Psoas muscle (tissue), 8 donors: Measurements from ENCODE around the gene FLNB. TPM values are rescaled to one million over a fixed set of nuclear protein-coding genes. Genes with fewer than 3 reads are reported as not detected.

ENCODE experiments used
- ATAC-seq, 4 donors: fragments of 200-7000 bp; cut with Tn5 transposase; one replicate each; pipeline ENCODE4 v1.9.1; 2020; ENCODE audit warnings: moderate library complexity in 3 of 4, mild to moderate bottlenecking in 2 of 4
- DNase-seq, 2 donors: peaks; one replicate each; pipeline ENCODE4 v3.0.0-alpha.2; 2020
- H3K27ac ChIP-seq: fragments of 200-600 bp; one replicate; pipeline ENCODE4 v1.8.0; 2022
- H3K27me3 ChIP-seq, 3 donors: fragments of 200-600 bp in 1 of 3; one replicate each; pipeline versions ENCODE4 v1.6.1 to v1.8.0; 2013 to 2022; ENCODE audit warnings: low read length in 2 of 3, mild to moderate bottlenecking in 2 of 3, moderate library complexity in 1 of 3; ENCODE audit not compliant: insufficient read depth in 3 of 3
- H3K36me3 ChIP-seq, 2 donors: fragments of 200-600 bp in 1 of 2; one replicate each; pipeline versions ENCODE4 v1.6.1 to v1.8.0; 2013 to 2022; ENCODE audit warnings: low read depth in 1 of 2, mild to moderate bottlenecking in 1 of 2, moderate library complexity in 1 of 2; ENCODE audit not compliant: insufficient read depth in 1 of 2
- H3K4me1 ChIP-seq: fragments of 200-600 bp; one replicate; pipeline ENCODE4 v1.8.0; 2022
- H3K4me3 ChIP-seq: fragments of 200-600 bp; one replicate; pipeline ENCODE4 v1.8.0; 2022; ENCODE audit warnings: mild to moderate bottlenecking
- H3K9me3 ChIP-seq: fragments of 200-600 bp; one replicate; pipeline ENCODE4 v1.8.0; 2022
- WGBS, 3 donors: extraction: QIAGEN DNeasy Blood & Tissue Kit; methylation state at CpG; one replicate each; pipeline versions ENCODE4 v1.1.6 to v1.1.7; 2013; 5-methylcytosine and 5-hydroxymethylcytosine counted together
- intact Hi-C, 2 donors: fragments of 100-400 bp; cut with DNase I; formaldehyde crosslinking; loops; one replicate each; pipeline versions ENCODE4 v1.11.0 to v1.14.2; 2022
- polyA plus RNA-seq, 3 donors: library from polyadenylated mRNA; stranded (reverse); fragments of 200-250 nt; gene quantifications; one replicate each; pipeline ENCODE4 v1.2.3, GENCODE V29; 2013
- total RNA-seq, 4 donors: library from RNA; stranded (reverse); fragmentation: NEBNext Ultra II Directional in 2 of 4; extraction: Animal tissue kit (Norgen Biotek cat#: 25700) in 2 of 4; gene quantifications; one replicate each; pipeline versions ENCODE4 v1.2.1 to v1.2.4, GENCODE V29; 2021 to 2023
- TF ChIP-seq, protein P1 (sequence below): fragments of 200-600 bp; IDR thresholded peaks from one replicate; pipeline ENCODE4 v1.8.0; 2022; ENCODE audit warnings: antibody characterized with exemption
- donor health status: healthy with polysubstance abuse.
- donor health status: DM: no; HTN: no; CAD: no; lungs with moderate emphysema.
- donor health status: Bipolar disorder and iron deficiency.
- donor health status: healthy.
- donor health status: DM: yes; HTN: yes; CAD: no.
- donor health status: DM: no; HTN: no; CAD: no.
- donor health status: DM: no; HTN: no; CAD: no.
- donor health status: DM: yes; HTN: yes; CAD: no.

FLNB gene
- total and polyA plus RNA-seq, 7 donors: 6.4 to 17.9 (median 14.7) TPM

- H3K27me3 ChIP-seq: no peaks in the 10 kb centered on the region
- intact Hi-C loops: no loop called here
- ATAC-seq: no peak
- H3K4me3 ChIP-seq: no peak overlapping the region
- TF ChIP-seq, protein P1, sequence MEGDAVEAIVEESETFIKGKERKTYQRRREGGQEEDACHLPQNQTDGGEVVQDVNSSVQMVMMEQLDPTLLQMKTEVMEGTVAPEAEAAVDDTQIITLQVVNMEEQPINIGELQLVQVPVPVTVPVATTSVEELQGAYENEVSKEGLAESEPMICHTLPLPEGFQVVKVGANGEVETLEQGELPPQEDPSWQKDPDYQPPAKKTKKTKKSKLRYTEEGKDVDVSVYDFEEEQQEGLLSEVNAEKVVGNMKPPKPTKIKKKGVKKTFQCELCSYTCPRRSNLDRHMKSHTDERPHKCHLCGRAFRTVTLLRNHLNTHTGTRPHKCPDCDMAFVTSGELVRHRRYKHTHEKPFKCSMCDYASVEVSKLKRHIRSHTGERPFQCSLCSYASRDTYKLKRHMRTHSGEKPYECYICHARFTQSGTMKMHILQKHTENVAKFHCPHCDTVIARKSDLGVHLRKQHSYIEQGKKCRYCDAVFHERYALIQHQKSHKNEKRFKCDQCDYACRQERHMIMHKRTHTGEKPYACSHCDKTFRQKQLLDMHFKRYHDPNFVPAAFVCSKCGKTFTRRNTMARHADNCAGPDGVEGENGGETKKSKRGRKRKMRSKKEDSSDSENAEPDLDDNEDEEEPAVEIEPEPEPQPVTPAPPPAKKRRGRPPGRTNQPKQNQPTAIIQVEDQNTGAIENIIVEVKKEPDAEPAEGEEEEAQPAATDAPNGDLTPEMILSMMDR: no peak
- DNase-seq: no peak
- no peaks in the 10 kb centered on the region for H3K4me1 ChIP-seq
- no peaks in the 10 kb centered on the region for H3K36me3 ChIP-seq
- H3K27ac ChIP-seq: no peak overlapping the region
- WGBS, 3 donors: 82 to 92% (median 90%) methylated on average over 8 of the region's 8 CpGs
- H3K9me3 ChIP-seq: no peaks in the 10 kb centered on the region
Measured at GRCh38 chr3:58021072-58021959, 13.1 kb downstream of the FLNB start.

- 86 to 90% (median 90%) methylated on average over 5 of the region's 5 CpGs for WGBS, 3 donors
- DNase-seq (no peak), ATAC-seq (no peak)
- H3K27ac ChIP-seq: no peak overlapping the region
- TF ChIP-seq, protein P1: no peak
- H3K9me3 ChIP-seq: no peaks in the 10 kb centered on the region
- H3K4me3 ChIP-seq: no peak overlapping the region
- intact Hi-C loops: no loop called here
- no peaks in the 10 kb centered on the region for H3K4me1 ChIP-seq
- no peaks in the 10 kb centered on the region for H3K27me3 ChIP-seq
- H3K36me3 ChIP-seq: no peaks in the 10 kb centered on the region
Measured at GRCh38 chr3:58021962-58022361, 13.7 kb downstream of the FLNB start.

- DNase-seq (no peak), ATAC-seq (no peak)
- intact Hi-C loops: no loop called here
- Histone ChIP-seq H3K27me3 (no peaks in the 10 kb centered on the region), H3K9me3 (no peaks in the 10 kb centered on the region), H3K4me1 (no peaks in the 10 kb centered on the region), H3K4me3 (no peak overlapping the region), H3K36me3 (no peaks in the 10 kb centered on the region), H3K27ac (no peak overlapping the region)
- TF ChIP-seq, protein P1: no peak
- whole genome bisulfite sequencing, 3 donors: 89 to 96% (median 90%) methylated on average over 3 of the region's 3 CpGs
Measured at GRCh38 chr3:58022490-58022889, 14.3 kb downstream of the FLNB start.

GRCh38 chr3:58023531-58023930, 15.3 kb downstream of the FLNB start:
- no peak for DNase-seq
- no peak for ATAC-seq
- no peaks in the 10 kb centered on the region for H3K27me3 ChIP-seq
- no peak overlapping the region for H3K27ac ChIP-seq
- no peaks in the 10 kb centered on the region for H3K4me1 ChIP-seq
- TF ChIP-seq, protein P1: no peak
- 65 to 71% (median 70%) methylated on average over 2 of the region's 2 CpGs for WGBS, 3 donors
- H3K36me3 ChIP-seq: no peaks in the 10 kb centered on the region
- H3K4me3 ChIP-seq: no peak overlapping the region
- no peaks in the 10 kb centered on the region for H3K9me3 ChIP-seq
- intact Hi-C loops: no loop called here
